ENCODE results near the gene PTPRO.

The PTPRO gene

DNA sequence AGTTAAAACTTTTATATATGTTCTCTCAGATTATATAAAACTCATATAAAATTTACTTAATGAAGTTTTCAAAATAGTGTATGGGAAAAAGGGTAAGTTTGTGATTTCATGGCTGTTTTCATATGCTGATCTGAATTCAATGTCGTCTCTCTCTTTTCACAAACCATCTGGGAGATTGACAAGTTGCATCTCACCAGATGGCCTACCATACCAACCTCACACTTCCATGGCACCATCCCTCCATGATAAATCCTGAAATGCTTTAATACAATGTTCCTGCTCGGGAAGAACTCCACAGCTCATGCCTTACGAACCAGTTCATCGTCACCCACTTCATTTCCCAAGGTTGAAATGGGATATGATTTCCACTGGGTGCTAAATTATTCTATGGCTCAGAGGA lies 22.3 kb downstream of the PTPRO start:
- no peaks in the 10 kb centered on the region for H3K27me3 ChIP-seq (ENCODE audit: control insufficient read depth, insufficient read depth, low read length, poor library complexity, severe bottlenecking)
- H3K4me3 ChIP-seq (ENCODE audit: insufficient read depth, low read depth, low read length), result no peak overlapping the region
- H3K27ac ChIP-seq (ENCODE audit: insufficient read depth, low read depth, low read length, poor library complexity, severe bottlenecking), result no peak overlapping the region
- WGBS, 2 experiments, result 89 to 93% methylated on average over 4 of the region's 4 CpGs
- no peaks in the 10 kb centered on the region for H3K9me3 ChIP-seq (ENCODE audit: control insufficient read depth, low read length)
- H3K36me3 ChIP-seq (ENCODE audit: control insufficient read depth, insufficient read depth, low read length), result no peaks in the 10 kb centered on the region
- H3K4me1 ChIP-seq (ENCODE audit: control insufficient read depth, insufficient read depth, low read length), result no peaks in the 10 kb centered on the region

DNA sequence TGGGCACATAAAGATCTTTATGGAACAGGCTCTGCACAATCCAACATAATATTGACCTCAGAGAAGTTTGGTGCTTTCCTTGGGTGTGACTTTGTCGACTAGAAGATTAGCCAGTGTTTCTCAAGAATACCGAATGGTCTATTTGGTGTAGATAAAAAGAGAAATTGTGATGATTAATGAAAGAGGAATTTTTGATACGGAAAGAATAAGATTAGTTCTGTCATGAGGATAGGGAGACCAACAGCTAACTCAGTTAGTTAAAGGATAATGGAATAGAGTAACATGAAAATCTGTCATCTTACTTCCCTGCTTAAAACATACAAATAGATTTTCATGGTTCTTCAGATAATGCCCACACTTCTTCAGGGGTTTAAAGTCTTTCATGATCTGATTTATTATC lies 24.2 kb downstream of the PTPRO start:
- H3K4me1 ChIP-seq (ENCODE audit: control insufficient read depth, insufficient read depth, low read length), result no peaks in the 10 kb centered on the region
- WGBS, 2 experiments, result 93 to 94% methylated on average over 3 of the region's 3 CpGs

DNA sequence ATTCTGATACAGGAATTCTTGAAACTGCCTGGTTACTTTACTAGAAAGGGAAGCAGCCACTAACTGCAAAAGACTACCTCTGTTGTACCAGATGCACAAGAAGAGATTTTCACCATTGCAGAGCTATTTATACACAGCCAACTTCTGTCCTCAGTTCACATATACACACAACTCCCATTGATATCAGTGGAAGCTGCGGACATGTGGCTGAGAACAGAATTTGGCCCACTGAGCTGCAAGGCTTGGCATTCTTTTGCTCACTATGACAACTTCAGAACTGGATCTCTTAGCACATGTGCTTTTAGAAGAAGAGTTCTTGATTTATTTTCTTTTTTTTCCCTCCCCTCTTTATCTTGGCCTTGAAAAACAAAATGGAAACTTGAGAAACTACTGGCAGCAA lies 28.3 kb downstream of the PTPRO start:
- H3K4me3 ChIP-seq (ENCODE audit: insufficient read depth, low read depth, low read length), result no peak overlapping the region
- H3K36me3 ChIP-seq (ENCODE audit: control insufficient read depth, insufficient read depth, low read length), result no peaks in the 10 kb centered on the region
- H3K9me3 ChIP-seq (ENCODE audit: control insufficient read depth, low read length), result no peaks in the 10 kb centered on the region
- WGBS, 2 experiments, result 90 to 95% methylated on average over 1 of the region's 1 CpG
- no peaks in the 10 kb centered on the region for H3K27me3 ChIP-seq (ENCODE audit: control insufficient read depth, insufficient read depth, low read length, poor library complexity, severe bottlenecking)
- H3K4me1 ChIP-seq (ENCODE audit: control insufficient read depth, insufficient read depth, low read length), result no peaks in the 10 kb centered on the region
- no peak overlapping the region for H3K27ac ChIP-seq (ENCODE audit: insufficient read depth, low read depth, low read length, poor library complexity, severe bottlenecking)

More for the DNA sequence above, 24.2 kb downstream of the PTPRO start:
- H3K9me3 ChIP-seq (ENCODE audit: control insufficient read depth, low read length), result no peaks in the 10 kb centered on the region
- H3K4me3 ChIP-seq (ENCODE audit: insufficient read depth, low read depth, low read length), result no peak overlapping the region
- no peaks in the 10 kb centered on the region for H3K27me3 ChIP-seq (ENCODE audit: control insufficient read depth, insufficient read depth, low read length, poor library complexity, severe bottlenecking)
- no peaks in the 10 kb centered on the region for H3K36me3 ChIP-seq (ENCODE audit: control insufficient read depth, insufficient read depth, low read length)
- H3K27ac ChIP-seq (ENCODE audit: insufficient read depth, low read depth, low read length, poor library complexity, severe bottlenecking), result no peak overlapping the region

DNA sequence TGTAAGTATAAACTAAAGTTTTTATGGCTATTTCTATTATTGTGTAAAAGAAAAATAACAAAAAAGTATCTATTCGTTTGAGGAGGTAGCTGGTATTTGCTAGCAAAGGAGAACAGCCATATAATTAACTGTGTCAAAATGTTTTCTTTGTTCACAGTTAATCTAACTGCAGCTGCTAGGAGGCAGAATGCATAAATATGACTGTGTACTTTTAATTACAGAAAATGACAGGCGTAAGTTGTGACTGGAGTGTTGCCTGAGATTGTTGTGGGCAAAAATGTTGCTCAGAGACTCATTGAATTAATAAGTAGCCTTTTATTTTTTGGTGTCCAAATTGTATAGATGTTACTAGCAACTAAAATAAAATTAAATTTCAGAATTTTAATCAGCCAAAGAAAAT lies 33.5 kb downstream of the PTPRO start:
- no peaks in the 10 kb centered on the region for H3K27me3 ChIP-seq (ENCODE audit: control insufficient read depth, insufficient read depth, low read length, poor library complexity, severe bottlenecking)

GRCh38 chr12:15356951-15357364 lies 34.6 kb downstream of the PTPRO start:
- H3K4me3 ChIP-seq (ENCODE audit: insufficient read depth, low read depth, low read length), result no peak overlapping the region
- H3K4me1 ChIP-seq (ENCODE audit: control insufficient read depth, insufficient read depth, low read length), result peaks cover 6% of the 10 kb centered on the region
- no peaks in the 10 kb centered on the region for H3K27me3 ChIP-seq (ENCODE audit: control insufficient read depth, insufficient read depth, low read length, poor library complexity, severe bottlenecking)
- no peak overlapping the region for H3K27ac ChIP-seq (ENCODE audit: insufficient read depth, low read depth, low read length, poor library complexity, severe bottlenecking)
- no peaks in the 10 kb centered on the region for H3K9me3 ChIP-seq (ENCODE audit: control insufficient read depth, low read length)
- H3K36me3 ChIP-seq (ENCODE audit: control insufficient read depth, insufficient read depth, low read length), result no peaks in the 10 kb centered on the region
- WGBS, 2 experiments, result 64 to 82% methylated on average over 2 to 3 of the region's 3 CpGs

More for the DNA sequence above, 33.5 kb downstream of the PTPRO start:
- Histone ChIP-seq H3K9me3 (ENCODE audit: control insufficient read depth, low read length) (no peaks in the 10 kb centered on the region), H3K4me3 (ENCODE audit: insufficient read depth, low read depth, low read length) (no peak overlapping the region), H3K36me3 (ENCODE audit: control insufficient read depth, insufficient read depth, low read length) (no peaks in the 10 kb centered on the region), H3K27ac (ENCODE audit: insufficient read depth, low read depth, low read length, poor library complexity, severe bottlenecking) (no peak overlapping the region), H3K4me1 (ENCODE audit: control insufficient read depth, insufficient read depth, low read length) (peaks cover 6% of the 10 kb centered on the region)
- 96% methylated on average over 2 of the region's 2 CpGs for WGBS, 2 experiments

- no peaks in the 10 kb centered on the region for H3K27me3 ChIP-seq (ENCODE audit: control insufficient read depth, insufficient read depth, low read length, poor library complexity, severe bottlenecking)
- no peak overlapping the region for H3K27ac ChIP-seq (ENCODE audit: insufficient read depth, low read depth, low read length, poor library complexity, severe bottlenecking)
- H3K36me3 ChIP-seq (ENCODE audit: control insufficient read depth, insufficient read depth, low read length), result no peaks in the 10 kb centered on the region
- no peaks in the 10 kb centered on the region for H3K4me1 ChIP-seq (ENCODE audit: control insufficient read depth, insufficient read depth, low read length)
- no peaks in the 10 kb centered on the region for H3K9me3 ChIP-seq (ENCODE audit: control insufficient read depth, low read length)
- 96% methylated on average over 3 to 4 of the region's 4 CpGs for WGBS, 2 experiments
- no peak overlapping the region for H3K4me3 ChIP-seq (ENCODE audit: insufficient read depth, low read depth, low read length)
Observed at GRCh38 chr12:15364221-15365160, 42.2 kb downstream of the PTPRO start.

DNA sequence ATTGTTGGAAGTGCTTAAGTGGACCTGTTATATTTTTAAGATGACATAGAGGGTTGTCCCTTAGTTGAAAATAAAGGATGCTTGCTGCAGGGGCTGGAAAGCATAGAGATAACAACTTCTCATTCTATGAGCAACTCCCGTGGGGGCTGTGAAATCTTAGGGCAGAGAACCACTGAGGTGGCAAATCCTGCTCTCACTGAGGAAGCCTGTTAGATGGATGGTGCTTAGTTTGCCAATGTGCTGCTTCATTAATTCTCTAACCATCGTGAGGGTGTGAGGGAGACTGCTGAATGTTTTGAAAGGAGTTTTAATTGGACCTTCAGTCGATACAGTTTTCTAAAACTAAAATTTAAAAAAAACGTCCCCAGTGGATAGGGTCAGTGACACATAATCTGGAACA lies 46.5 kb downstream of the PTPRO start:
- H3K9me3 ChIP-seq (ENCODE audit: control insufficient read depth, low read length), result no peaks in the 10 kb centered on the region
- H3K36me3 ChIP-seq (ENCODE audit: control insufficient read depth, insufficient read depth, low read length), result no peaks in the 10 kb centered on the region
- H3K27ac ChIP-seq (ENCODE audit: insufficient read depth, low read depth, low read length, poor library complexity, severe bottlenecking), result no peak overlapping the region
- no peak overlapping the region for H3K4me3 ChIP-seq (ENCODE audit: insufficient read depth, low read depth, low read length)
- H3K27me3 ChIP-seq (ENCODE audit: control insufficient read depth, insufficient read depth, low read length, poor library complexity, severe bottlenecking), result no peaks in the 10 kb centered on the region
- no peaks in the 10 kb centered on the region for H3K4me1 ChIP-seq (ENCODE audit: control insufficient read depth, insufficient read depth, low read length)
- 95 to 96% methylated on average over 4 of the region's 4 CpGs for WGBS, 2 experiments

DNA sequence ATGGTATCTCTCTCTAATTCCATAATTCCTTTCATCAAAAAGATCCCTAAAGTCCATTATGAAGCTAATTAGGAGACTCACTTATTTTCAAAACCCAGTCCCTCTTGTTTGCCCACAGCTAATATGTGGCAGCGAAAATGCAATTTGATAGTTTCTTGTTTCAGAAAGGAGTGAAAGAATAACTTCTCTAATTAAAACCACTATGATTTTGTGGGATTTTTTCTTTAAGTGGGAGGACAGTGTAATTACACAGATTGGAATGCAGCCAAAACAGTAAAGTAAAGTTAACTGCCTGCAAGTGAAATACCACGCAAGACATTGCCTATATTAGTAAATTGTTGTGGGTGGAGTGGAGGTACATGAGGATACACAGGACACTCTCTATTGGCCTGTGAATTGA lies 50.0 kb downstream of the PTPRO start:
- H3K4me3 ChIP-seq (ENCODE audit: insufficient read depth, low read depth, low read length), result no peak overlapping the region
- no peaks in the 10 kb centered on the region for H3K27me3 ChIP-seq (ENCODE audit: control insufficient read depth, insufficient read depth, low read length, poor library complexity, severe bottlenecking)
- no peaks in the 10 kb centered on the region for H3K4me1 ChIP-seq (ENCODE audit: control insufficient read depth, insufficient read depth, low read length)
- no peaks in the 10 kb centered on the region for H3K9me3 ChIP-seq (ENCODE audit: control insufficient read depth, low read length)
- WGBS, 2 experiments, result 87 to 100% methylated on average over 1 to 2 of the region's 2 CpGs
- no peaks in the 10 kb centered on the region for H3K36me3 ChIP-seq (ENCODE audit: control insufficient read depth, insufficient read depth, low read length)
- no peak overlapping the region for H3K27ac ChIP-seq (ENCODE audit: insufficient read depth, low read depth, low read length, poor library complexity, severe bottlenecking)

DNA sequence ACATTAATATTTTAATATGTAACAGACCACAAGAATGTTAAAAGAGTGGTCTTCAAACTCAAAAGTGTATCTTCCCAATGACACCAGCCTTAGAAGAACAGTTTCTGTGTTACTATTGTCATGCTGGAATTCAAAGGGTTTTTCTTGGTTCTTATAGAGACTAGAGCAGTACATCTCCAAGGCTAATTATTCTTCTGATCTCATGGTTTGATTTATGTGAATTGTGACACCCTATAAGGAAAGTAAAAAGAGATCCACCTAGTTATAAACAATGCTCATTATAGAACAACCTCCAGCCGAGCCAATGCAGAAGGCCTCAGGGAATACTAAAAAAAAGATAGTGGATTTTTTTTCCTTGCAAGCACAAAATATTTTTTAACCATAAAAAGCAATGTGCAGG lies 65.5 kb downstream of the PTPRO start:
- Histone ChIP-seq H3K9me3 (ENCODE audit: control insufficient read depth, low read length) (no peaks in the 10 kb centered on the region), H3K4me1 (ENCODE audit: control insufficient read depth, insufficient read depth, low read length) (no peaks in the 10 kb centered on the region), H3K27ac (ENCODE audit: insufficient read depth, low read depth, low read length, poor library complexity, severe bottlenecking) (no peak overlapping the region), H3K27me3 (ENCODE audit: control insufficient read depth, insufficient read depth, low read length, poor library complexity, severe bottlenecking) (no peaks in the 10 kb centered on the region), H3K36me3 (ENCODE audit: control insufficient read depth, insufficient read depth, low read length) (no peaks in the 10 kb centered on the region), H3K4me3 (ENCODE audit: insufficient read depth, low read depth, low read length) (no peak overlapping the region)
- no CpG with 5 or more reads among the region's 1 CpG for WGBS, 2 experiments

DNA sequence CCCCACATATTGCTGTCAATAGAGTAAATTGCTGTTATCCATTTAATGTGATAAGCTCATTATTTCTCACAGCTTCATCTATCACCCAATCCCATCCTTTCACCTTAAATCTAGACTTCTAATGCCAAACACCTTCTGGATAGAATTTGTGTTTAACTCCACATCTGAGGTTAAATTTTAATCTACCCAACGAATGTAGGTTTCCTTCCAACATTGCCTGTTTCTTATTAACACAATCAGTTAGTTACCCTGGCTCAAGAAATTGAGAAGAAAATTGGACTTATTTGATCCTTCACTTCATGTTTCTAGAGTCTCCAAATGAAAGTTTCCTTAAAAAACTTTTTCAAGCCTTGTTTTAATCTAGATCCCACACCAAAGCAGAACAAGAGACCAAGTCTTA lies 67.3 kb downstream of the PTPRO start:
- no peaks in the 10 kb centered on the region for H3K4me1 ChIP-seq (ENCODE audit: control insufficient read depth, insufficient read depth, low read length)
- no peaks in the 10 kb centered on the region for H3K27me3 ChIP-seq (ENCODE audit: control insufficient read depth, insufficient read depth, low read length, poor library complexity, severe bottlenecking)
- 86 to 88% methylated on average over 1 of the region's 1 CpG for WGBS, 2 experiments
- H3K27ac ChIP-seq (ENCODE audit: insufficient read depth, low read depth, low read length, poor library complexity, severe bottlenecking), result no peak overlapping the region
- no peak overlapping the region for H3K4me3 ChIP-seq (ENCODE audit: insufficient read depth, low read depth, low read length)
- H3K36me3 ChIP-seq (ENCODE audit: control insufficient read depth, insufficient read depth, low read length), result no peaks in the 10 kb centered on the region
- no peaks in the 10 kb centered on the region for H3K9me3 ChIP-seq (ENCODE audit: control insufficient read depth, low read length)
